MCF 10A (cell line): ENCODE data around the gene KIF23. TPM values are rescaled to one million over a fixed set of nuclear protein-coding genes. Genes with fewer than 3 reads are reported as not detected.
A peak's percentile ranks its signal among the peaks of the same experiment; 100 is the strongest.

Experiments
- BruUV-seq: library from RNA; stranded (reverse); fragments of 400-500 nt; replicated peaks from 2 replicates; lab custom pipeline; 2021; lab: Mats Ljungman, UMichigan
- CTCF ChIA-PET: fragments of 300-600 bp; sonication (Branson Sonifier 250); formaldehyde crosslinking; extraction: SDS; loops from one replicate; lab custom pipeline; 2021; ENCODE audit warnings: antibody characterized with exemption, inconsistent platforms; lab: Yijun Ruan, JAX
- POLR2A ChIA-PET: fragments of 300-600, 350-650 bp; sonication (Branson Sonifier 250); formaldehyde crosslinking; extraction: SDS; loops from one replicate; lab custom pipeline; 2020; ENCODE audit warnings: antibody characterized with exemption, inconsistent platforms; lab: Yijun Ruan, JAX
- DNase-seq: peaks from one replicate; pipeline ENCODE4 v3.0.0-alpha.2; 2018; ENCODE audit not compliant: unreplicated experiment
- H3K27ac Mint-ChIP-seq: one replicate; pipeline ENCODE4 v1.8.0; 2022; ENCODE audit warnings: mild to moderate bottlenecking, low read depth, mixed read lengths; ENCODE audit not compliant: unreplicated experiment
- H3K27me3 Mint-ChIP-seq: one replicate; pipeline ENCODE4 v1.8.0; 2022; ENCODE audit warnings: mixed read lengths; ENCODE audit not compliant: insufficient read depth, unreplicated experiment
- H3K36me3 Mint-ChIP-seq: one replicate; pipeline ENCODE4 v1.8.0; 2022; ENCODE audit warnings: mild to moderate bottlenecking, moderate library complexity, mixed read lengths; ENCODE audit not compliant: insufficient read depth, unreplicated experiment
- H3K4me1 Mint-ChIP-seq: one replicate; pipeline ENCODE4 v1.8.0; 2022; ENCODE audit warnings: mixed read lengths; ENCODE audit not compliant: insufficient read depth, unreplicated experiment
- H3K4me3 Mint-ChIP-seq: one replicate; pipeline ENCODE4 v1.8.0; 2022; ENCODE audit warnings: mild to moderate bottlenecking, moderate library complexity, mixed read lengths; ENCODE audit not compliant: unreplicated experiment
- H3K9me3 Mint-ChIP-seq: one replicate; pipeline ENCODE4 v1.8.0; 2022; ENCODE audit warnings: mixed read lengths; ENCODE audit not compliant: unreplicated experiment
- intact Hi-C: fragments of 100-400 bp; cut with micrococcal nuclease; formaldehyde crosslinking; loops from 2 replicates; pipeline ENCODE4 v1.14.1; 2022
- total RNA-seq: library from RNA; stranded (reverse); gene quantifications from 2 replicates; pipeline ENCODE4 v1.2.3, GENCODE V29; 2022
- TF ChIP-seq, protein P1 (sequence below): fragments of 200-600 bp; IDR thresholded peaks from one replicate; pipeline ENCODE4 v1.8.0; 2022; ENCODE audit warnings: antibody characterized with exemption, mild to moderate bottlenecking; ENCODE audit not compliant: unreplicated experiment

Gene KIF23
- total RNA-seq, 1 experiment from 2014 or later = 50.2 TPM

DNA sequence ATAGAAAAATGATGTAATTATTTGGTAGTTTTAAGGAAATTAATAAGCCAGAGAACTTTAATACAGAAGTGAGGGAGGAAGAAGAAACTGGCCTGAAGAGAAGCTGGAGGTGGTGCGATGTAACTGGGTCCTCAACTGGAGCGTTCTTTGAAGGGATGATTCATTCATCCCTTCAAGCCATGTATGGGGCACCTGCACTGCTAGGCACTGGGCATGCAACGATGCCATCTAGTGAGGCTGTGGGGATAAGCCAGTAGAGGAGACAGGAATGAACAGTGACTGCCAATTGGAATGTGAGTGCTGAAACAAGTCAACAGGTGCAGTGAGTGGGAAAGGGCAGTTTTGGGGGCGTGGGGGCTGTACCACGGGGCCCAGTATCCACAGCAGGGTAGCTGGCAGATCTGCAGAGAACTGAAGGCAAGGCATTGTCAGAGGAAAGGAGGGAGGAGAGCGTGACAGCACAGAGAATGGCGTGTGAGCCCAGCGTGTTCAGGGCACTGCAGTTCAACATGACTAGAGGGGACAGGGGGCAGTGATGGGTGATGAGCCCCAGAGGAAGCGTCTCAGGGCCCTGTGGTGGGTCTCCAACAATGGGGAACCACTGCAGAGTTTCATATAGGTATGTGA, 3.8 kb upstream of the KIF23 start:
- DNase-seq = peak; percentile 86
- intact Hi-C loops = loop anchor here (1.0 to 5.0 kb wide), 7 partner anchors 16 to 533 kb away; no protein-coding TSS in a partner anchor
- POLR2A ChIA-PET = interaction anchor here (0.6 to 1.4 kb wide), 3 partner anchors 16 to 147 kb away, joined by 3 to 6 read pairs (median 4); partner anchors contain the start of gene RPLP1
- Mint-ChIP-seq H3K9me3 (no peaks in the 10 kb centered on the region), H3K4me1 (no peaks in the 10 kb centered on the region), H3K4me3 (no peak overlapping the region), H3K27ac (no peak overlapping the region), H3K27me3 (no peaks in the 10 kb centered on the region), H3K36me3 (peaks cover 6% of the 10 kb centered on the region)
- no TSS peak for BruUV-seq
- TF ChIP-seq, protein P1, sequence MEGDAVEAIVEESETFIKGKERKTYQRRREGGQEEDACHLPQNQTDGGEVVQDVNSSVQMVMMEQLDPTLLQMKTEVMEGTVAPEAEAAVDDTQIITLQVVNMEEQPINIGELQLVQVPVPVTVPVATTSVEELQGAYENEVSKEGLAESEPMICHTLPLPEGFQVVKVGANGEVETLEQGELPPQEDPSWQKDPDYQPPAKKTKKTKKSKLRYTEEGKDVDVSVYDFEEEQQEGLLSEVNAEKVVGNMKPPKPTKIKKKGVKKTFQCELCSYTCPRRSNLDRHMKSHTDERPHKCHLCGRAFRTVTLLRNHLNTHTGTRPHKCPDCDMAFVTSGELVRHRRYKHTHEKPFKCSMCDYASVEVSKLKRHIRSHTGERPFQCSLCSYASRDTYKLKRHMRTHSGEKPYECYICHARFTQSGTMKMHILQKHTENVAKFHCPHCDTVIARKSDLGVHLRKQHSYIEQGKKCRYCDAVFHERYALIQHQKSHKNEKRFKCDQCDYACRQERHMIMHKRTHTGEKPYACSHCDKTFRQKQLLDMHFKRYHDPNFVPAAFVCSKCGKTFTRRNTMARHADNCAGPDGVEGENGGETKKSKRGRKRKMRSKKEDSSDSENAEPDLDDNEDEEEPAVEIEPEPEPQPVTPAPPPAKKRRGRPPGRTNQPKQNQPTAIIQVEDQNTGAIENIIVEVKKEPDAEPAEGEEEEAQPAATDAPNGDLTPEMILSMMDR = peak; percentile 46
- CTCF ChIA-PET = interaction anchor here (0.6 to 3.7 kb wide), 12 partner anchors 15 to 352 kb away, joined by 3 to 18 read pairs (median 4); no protein-coding TSS in a partner anchor

DNA sequence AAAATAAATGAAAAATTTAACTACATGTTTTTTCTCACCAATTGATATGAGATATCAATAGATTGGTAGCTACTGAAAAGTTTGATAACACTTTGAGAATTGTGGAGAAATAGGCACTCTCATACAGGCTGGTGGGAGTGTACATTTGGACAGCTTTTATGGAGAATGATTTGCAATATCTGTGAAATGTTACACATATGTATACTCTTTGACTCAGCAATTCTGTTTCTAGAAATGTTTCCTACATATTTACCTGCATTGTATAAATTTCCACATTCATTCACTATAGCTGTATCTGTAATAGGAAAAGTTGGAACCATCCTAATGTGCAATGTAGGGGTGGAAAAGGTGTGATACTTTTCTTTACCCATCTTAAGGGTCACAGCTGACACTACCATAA, 1.9 kb upstream of the KIF23 start:
- no peaks in the 10 kb centered on the region for H3K9me3 Mint-ChIP-seq
- no peak for DNase-seq
- no peak overlapping the region for H3K4me3 Mint-ChIP-seq
- ChIA-PET POLR2A (interaction anchor here (0.6 to 1.3 kb wide), 5 partner anchors 41 to 251 kb away, joined by 3 to 4 read pairs (median 3); no protein-coding TSS in a partner anchor), CTCF (interaction anchor here (0.6 to 3.7 kb wide), 8 partner anchors 9 to 389 kb away, joined by 3 to 18 read pairs (median 4); no protein-coding TSS in a partner anchor)
- H3K27ac Mint-ChIP-seq = no peak overlapping the region
- H3K36me3 Mint-ChIP-seq = peaks cover 6% of the 10 kb centered on the region
- intact Hi-C loops = loop anchor here (5.0 kb wide), 2 partner anchors 180 to 535 kb away; no protein-coding TSS in a partner anchor
- TF ChIP-seq, protein P1 = no peak
- H3K27me3 Mint-ChIP-seq = no peaks in the 10 kb centered on the region
- no TSS peak for BruUV-seq
- peaks cover under 1% of the 10 kb centered on the region for H3K4me1 Mint-ChIP-seq

DNA sequence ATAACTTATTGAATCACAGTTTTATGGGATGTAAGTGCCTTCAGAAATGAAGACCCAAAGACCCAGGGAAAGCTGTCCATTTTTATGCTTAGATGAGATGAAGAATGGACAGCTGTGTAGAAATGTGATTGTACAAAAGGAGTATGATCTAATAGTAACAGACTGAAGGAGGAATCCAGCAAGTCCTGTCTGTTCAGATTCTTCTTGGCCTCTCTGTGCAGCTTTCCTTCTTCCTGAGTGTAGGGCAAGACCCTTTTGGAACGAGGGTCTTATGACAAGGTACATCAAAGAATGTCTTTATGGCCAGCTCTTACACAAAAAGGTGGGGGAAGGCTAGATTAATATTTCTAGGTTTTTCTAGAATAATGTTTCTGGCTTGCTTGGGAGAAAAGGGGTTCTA, 1.4 kb upstream of the KIF23 start:
- H3K27ac Mint-ChIP-seq = peak overlapping the region; percentile 88
- no peaks in the 10 kb centered on the region for H3K9me3 Mint-ChIP-seq
- intact Hi-C loops = loop anchor here (5.0 kb wide), 2 partner anchors 180 to 535 kb away; no protein-coding TSS in a partner anchor
- no peak for DNase-seq
- H3K4me3 Mint-ChIP-seq = no peak overlapping the region
- TF ChIP-seq, protein P1 = no peak
- peaks cover 4% of the 10 kb centered on the region for H3K4me1 Mint-ChIP-seq
- CTCF ChIA-PET = interaction anchor here (0.6 to 3.7 kb wide), 6 partner anchors 9 to 390 kb away, joined by 3 to 18 read pairs (median 4); no protein-coding TSS in a partner anchor
- H3K36me3 Mint-ChIP-seq = peaks cover 6% of the 10 kb centered on the region
- no TSS peak for BruUV-seq
- H3K27me3 Mint-ChIP-seq = no peaks in the 10 kb centered on the region
- POLR2A ChIA-PET = interaction anchor here (1.2 to 2.4 kb wide), 3 partner anchors 25 to 248 kb away, joined by 3 to 7 read pairs (median 3); no protein-coding TSS in a partner anchor

DNA sequence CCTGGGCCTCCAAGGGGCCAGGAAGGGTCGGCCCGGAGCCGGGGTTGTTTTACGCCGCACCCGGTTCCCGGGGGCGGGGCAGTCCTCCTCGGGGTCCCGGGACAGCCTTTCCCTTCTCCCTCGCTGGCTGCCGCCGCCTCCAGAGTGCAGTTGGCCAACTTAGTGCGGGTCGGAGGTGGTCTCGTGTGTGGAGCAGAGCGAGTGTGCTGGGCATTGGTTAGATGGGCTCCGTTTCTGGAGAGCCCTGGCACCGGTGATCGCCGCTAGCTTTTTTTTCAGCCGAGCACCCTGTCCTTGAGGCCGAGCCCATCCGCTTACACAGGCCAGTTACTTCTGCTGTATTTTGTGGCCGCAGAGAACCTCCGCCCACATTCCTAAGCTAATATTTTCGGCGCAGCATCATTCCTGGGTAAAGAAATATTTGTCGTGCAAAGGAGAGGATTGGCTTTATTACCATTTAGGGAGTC, 585 bp downstream of the KIF23 start:
- intact Hi-C loops = loop anchor here (2.0 to 5.0 kb wide), 3 partner anchors 38 to 537 kb away; partner anchors contain the start of gene RPLP1
- DNase-seq = peak; percentile 81
- ChIA-PET POLR2A (interaction anchor here (0.5 to 5.8 kb wide), 18 partner anchors 7 to 1125 kb away, joined by 3 to 132 read pairs (median 4); partner anchors contain the start of genes GLCE, RPLP1 and TLE3), CTCF (interaction anchor here (0.7 kb wide), 1 partner anchor 1900 kb away, joined by 4 read pairs; no protein-coding TSS in a partner anchor)
- Mint-ChIP-seq H3K4me3 (peak overlapping the region; percentile 80), H3K36me3 (peaks cover 6% of the 10 kb centered on the region), H3K27ac (peak overlapping the region; percentile 88), H3K9me3 (no peaks in the 10 kb centered on the region), H3K27me3 (no peaks in the 10 kb centered on the region), H3K4me1 (peaks cover 13% of the 10 kb centered on the region)
- TF ChIP-seq, protein P1 = no peak
- no TSS peak for BruUV-seq
